SU-DHL-6 (cell line): ENCODE data around the gene HOXC10.

ENCODE experiments used
- H2AFZ ChIP-seq: fragments of 200-600 bp; sonication (generic); 2 replicates; pipeline ENCODE4 v1.6.1; 2014; ENCODE audit warnings: low read depth, mild to moderate bottlenecking, moderate library complexity, mixed read lengths, antibody characterized with exemption, low read length; ENCODE audit not compliant: severe bottlenecking
- H3F3A ChIP-seq: fragments of 200-600 bp; shearing (Covaris generic); 2 replicates; pipeline ENCODE4 v1.6.0; 2016; ENCODE audit warnings: antibody characterized with exemption, mild to moderate bottlenecking; ENCODE audit not compliant: insufficient read depth
- H3K27ac ChIP-seq: fragments of 200-600 bp; sonication (generic); 2 replicates; pipeline ENCODE4 v1.5.1; 2016; ENCODE audit warnings: low read depth, mild to moderate bottlenecking, low read length, moderate library complexity, mixed read lengths
- H3K27me3 ChIP-seq: fragments of 200-600 bp; sonication (generic), shearing (Covaris generic); 2 replicates; pipeline ENCODE4 v1.6.0; 2014; ENCODE audit warnings: mild to moderate bottlenecking, low read length
- H3K36me3 ChIP-seq: fragments of 200-600 bp; sonication (generic); 2 replicates; pipeline ENCODE4 v1.6.1; 2014; ENCODE audit warnings: mild to moderate bottlenecking, low read length, mixed read lengths
- H3K4me2 ChIP-seq: fragments of 300-600, 200-600 bp; shearing (Covaris generic), sonication (generic); 2 replicates; pipeline ENCODE4 v1.6.0; 2014; ENCODE audit warnings: low read length, low read depth, mild to moderate bottlenecking; ENCODE audit not compliant: poor library complexity, severe bottlenecking
- H3K4me3 ChIP-seq: fragments of 200-600 bp; sonication (generic); 2 replicates; pipeline ENCODE4 v1.5.1; 2014; ENCODE audit warnings: antibody characterized with exemption, low read length, mild to moderate bottlenecking, mixed read lengths; ENCODE audit not compliant: insufficient read depth, poor library complexity, severe bottlenecking
- H3K79me2 ChIP-seq: fragments of 200-600 bp; sonication (generic); 2 replicates; pipeline ENCODE4 v1.6.1; 2014; ENCODE audit warnings: mild to moderate bottlenecking, low read length, moderate library complexity; ENCODE audit not compliant: insufficient read depth
- H3K9ac ChIP-seq: fragments of 200-600 bp; sonication (generic); 2 replicates; pipeline ENCODE4 v1.7.0; 2014; ENCODE audit warnings: mild to moderate bottlenecking, low read length
- H3K9me2 ChIP-seq: fragments of 200-600 bp; sonication (generic); replicated peaks from 2 replicates; pipeline ENCODE4 v1.6.1; 2014; ENCODE audit warnings: low read length; ENCODE audit not compliant: insufficient read depth
- H3K9me3 ChIP-seq: fragments of 200-600 bp; sonication (generic); 2 replicates; pipeline ENCODE4 v1.6.1; 2014; ENCODE audit warnings: low read length, mixed read lengths; ENCODE audit not compliant: insufficient read depth
- H4K20me1 ChIP-seq: fragments of 200-600 bp; sonication (generic); 2 replicates; pipeline ENCODE4 v1.6.1; 2014; ENCODE audit warnings: low read depth, mild to moderate bottlenecking, antibody characterized with exemption, low read length, moderate library complexity, mixed read lengths
- CTCF ChIP-seq: fragments of 200-600 bp; sonication (generic); IDR thresholded peaks from one replicate; pipeline ENCODE4 v1.5.1; 2017; ENCODE audit warnings: antibody characterized with exemption, mild to moderate bottlenecking, low read length, moderate library complexity; ENCODE audit not compliant: insufficient read depth, poor library complexity, severe bottlenecking
- EZH2phosphoT487 ChIP-seq: fragments of 200-600 bp; sonication (generic), shearing (Covaris generic); conservative IDR thresholded peaks from 2 replicates; pipeline ENCODE4 v1.6.1; 2018; ENCODE audit warnings: mild to moderate bottlenecking, antibody characterized with exemption, low read length, moderate library complexity, mixed read lengths

The HOXC10 gene

GRCh38 chr12:53972152-53972702 lies 12.7 kb upstream of the HOXC10 start:
- H3K9ac ChIP-seq, result no peak overlapping the region

GRCh38 chr12:53972722-53973235 lies 12.2 kb upstream of the HOXC10 start, which contains the start of gene HOXC11:
HOXC11 (plus strand) TSS chr12:53973126; CDS start chr12:53973242, 116 bp downstream.
- H2AFZ ChIP-seq, result no peak within 1 kb of the TSS
- no peak within 1 kb of the TSS for H3K4me2 ChIP-seq
- no peaks in the 10 kb centered on the region for H3F3A ChIP-seq
- H3K36me3 ChIP-seq, result no peaks in the 10 kb centered on the region
- H4K20me1 ChIP-seq, result no peaks in the 10 kb centered on the region
- TF ChIP-seq CTCF, result no peak
- TF ChIP-seq EZH2phosphoT487, result no peak
- H3K4me3 ChIP-seq, result no peak within 1 kb of the TSS
- H3K79me2 ChIP-seq, result no peaks in the 10 kb centered on the region
- H3K27me3 ChIP-seq, result no peaks in the 10 kb centered on the region
- no peak within 1 kb of the TSS for H3K9ac ChIP-seq
- no peak within 1 kb of the TSS for H3K27ac ChIP-seq
- H3K9me3 ChIP-seq, result no peaks in the 10 kb centered on the region
- H3K9me2 ChIP-seq, result no peaks in the 10 kb centered on the region

More at GRCh38 chr12:53972152-53972702, 12.7 kb upstream of the HOXC10 start:
- no peaks in the 10 kb centered on the region for H3K27me3 ChIP-seq
- no peaks in the 10 kb centered on the region for H3F3A ChIP-seq
- no peaks in the 10 kb centered on the region for H3K36me3 ChIP-seq
- no peaks in the 10 kb centered on the region for H3K9me3 ChIP-seq
- H3K4me3 ChIP-seq, result no peak overlapping the region
- no peaks in the 10 kb centered on the region for H4K20me1 ChIP-seq
- H3K9me2 ChIP-seq, result no peaks in the 10 kb centered on the region
- TF ChIP-seq CTCF (no peak), EZH2phosphoT487 (no peak)
- H3K79me2 ChIP-seq, result no peaks in the 10 kb centered on the region
- no peak overlapping the region for H2AFZ ChIP-seq
- no peak overlapping the region for H3K4me2 ChIP-seq
- H3K27ac ChIP-seq, result no peak overlapping the region

GRCh38 chr12:53973236-53974042 lies 11.5 kb upstream of the HOXC10 start:
- Histone ChIP-seq H3K9ac (no peak overlapping the region), H3K4me2 (no peak overlapping the region), H3K4me3 (no peak overlapping the region), H3K9me3 (no peaks in the 10 kb centered on the region), H3K36me3 (no peaks in the 10 kb centered on the region), H3F3A (no peaks in the 10 kb centered on the region), H3K27me3 (no peaks in the 10 kb centered on the region), H3K9me2 (no peaks in the 10 kb centered on the region), H3K27ac (no peak overlapping the region), H2AFZ (no peak overlapping the region), H3K79me2 (no peaks in the 10 kb centered on the region), H4K20me1 (no peaks in the 10 kb centered on the region)
- no peak for TF ChIP-seq EZH2phosphoT487
- no peak for TF ChIP-seq CTCF
